ENCODE data around the gene SYNDIG1. TPM values are rescaled to one million over a fixed set of nuclear protein-coding genes. Genes with fewer than 3 reads are reported as not detected.

Gene SYNDIG1
- polyA plus RNA-seq, 1 donor from 2014 or later, result 0.22 TPM

DNA sequence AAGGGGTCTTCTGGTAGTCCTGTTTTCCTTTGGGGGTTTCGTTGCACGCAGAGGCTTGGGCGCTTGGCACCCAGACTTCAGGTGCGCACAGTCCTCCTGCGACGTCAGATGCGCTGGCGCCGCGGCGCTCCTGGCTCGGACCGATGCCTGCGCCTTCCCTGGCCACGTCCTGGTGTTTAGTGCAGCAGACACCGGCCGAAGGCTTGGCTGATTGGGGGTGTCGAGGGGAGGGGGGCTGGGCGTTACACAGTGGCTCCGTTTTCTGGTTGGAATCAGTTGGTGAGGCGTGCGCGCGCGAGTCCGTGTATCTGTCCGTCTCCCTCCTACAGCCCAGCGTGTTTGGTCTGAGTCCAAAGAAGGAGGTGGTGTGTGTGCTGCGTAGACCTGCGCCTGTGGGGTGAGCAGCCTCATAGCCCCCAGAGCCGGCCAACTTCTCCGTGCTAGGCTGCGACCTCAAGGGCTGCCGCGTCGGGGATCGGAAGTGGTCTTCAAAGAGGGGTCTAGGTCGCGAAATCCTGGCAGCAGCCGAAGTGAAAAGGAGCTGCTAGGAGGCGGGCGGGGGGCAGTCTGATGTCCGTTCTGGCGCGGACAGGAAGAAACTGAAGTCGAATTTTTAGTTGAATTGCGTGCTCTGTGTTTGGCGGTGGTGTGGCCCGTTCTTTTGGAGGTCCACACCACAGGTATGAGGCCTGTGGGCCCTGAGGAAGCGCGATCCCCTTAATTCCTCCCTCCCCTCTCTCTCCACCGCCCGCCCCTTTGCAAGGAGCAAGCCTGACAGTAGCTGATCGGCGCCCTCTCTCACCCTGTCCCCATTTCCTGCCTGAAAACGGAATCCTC lies 1.5 kb downstream of the SYNDIG1 start:
- peaks cover 50% of the 10 kb centered on the region for H3K27me3 ChIP-seq (ENCODE audit: insufficient read depth, low read depth, low read length)

GRCh38 chr20:24472426-24472825 lies 3.0 kb downstream of the SYNDIG1 start:
- TF ChIP-seq, protein P1, sequence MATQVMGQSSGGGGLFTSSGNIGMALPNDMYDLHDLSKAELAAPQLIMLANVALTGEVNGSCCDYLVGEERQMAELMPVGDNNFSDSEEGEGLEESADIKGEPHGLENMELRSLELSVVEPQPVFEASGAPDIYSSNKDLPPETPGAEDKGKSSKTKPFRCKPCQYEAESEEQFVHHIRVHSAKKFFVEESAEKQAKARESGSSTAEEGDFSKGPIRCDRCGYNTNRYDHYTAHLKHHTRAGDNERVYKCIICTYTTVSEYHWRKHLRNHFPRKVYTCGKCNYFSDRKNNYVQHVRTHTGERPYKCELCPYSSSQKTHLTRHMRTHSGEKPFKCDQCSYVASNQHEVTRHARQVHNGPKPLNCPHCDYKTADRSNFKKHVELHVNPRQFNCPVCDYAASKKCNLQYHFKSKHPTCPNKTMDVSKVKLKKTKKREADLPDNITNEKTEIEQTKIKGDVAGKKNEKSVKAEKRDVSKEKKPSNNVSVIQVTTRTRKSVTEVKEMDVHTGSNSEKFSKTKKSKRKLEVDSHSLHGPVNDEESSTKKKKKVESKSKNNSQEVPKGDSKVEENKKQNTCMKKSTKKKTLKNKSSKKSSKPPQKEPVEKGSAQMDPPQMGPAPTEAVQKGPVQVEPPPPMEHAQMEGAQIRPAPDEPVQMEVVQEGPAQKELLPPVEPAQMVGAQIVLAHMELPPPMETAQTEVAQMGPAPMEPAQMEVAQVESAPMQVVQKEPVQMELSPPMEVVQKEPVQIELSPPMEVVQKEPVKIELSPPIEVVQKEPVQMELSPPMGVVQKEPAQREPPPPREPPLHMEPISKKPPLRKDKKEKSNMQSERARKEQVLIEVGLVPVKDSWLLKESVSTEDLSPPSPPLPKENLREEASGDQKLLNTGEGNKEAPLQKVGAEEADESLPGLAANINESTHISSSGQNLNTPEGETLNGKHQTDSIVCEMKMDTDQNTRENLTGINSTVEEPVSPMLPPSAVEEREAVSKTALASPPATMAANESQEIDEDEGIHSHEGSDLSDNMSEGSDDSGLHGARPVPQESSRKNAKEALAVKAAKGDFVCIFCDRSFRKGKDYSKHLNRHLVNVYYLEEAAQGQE (IDR thresholded peaks at IDR 0.05; ENCODE audit: borderline replicate concordance), result no peak
- no peak for TF ChIP-seq RAD21 (conservative IDR thresholded peaks at IDR 0.05)
- TF ChIP-seq SMC3 (conservative IDR thresholded peaks at IDR 0.05; ENCODE audit: poor library complexity), result no peak
- no peak for TF ChIP-seq POLR2AphosphoS5 (IDR thresholded peaks at IDR 0.05)
- TF ChIP-seq EP300 (conservative IDR thresholded peaks at IDR 0.05; ENCODE audit: poor library complexity, severe bottlenecking), result no peak
- no peak for TF ChIP-seq EZH2 (IDR thresholded peaks at IDR 0.05; ENCODE audit: borderline replicate concordance, insufficient read depth, low read length, poor library complexity, severe bottlenecking)
- no peak for TF ChIP-seq MXI1 (conservative IDR thresholded peaks at IDR 0.05; ENCODE audit: poor library complexity, severe bottlenecking)
- TF ChIP-seq, protein P2, sequence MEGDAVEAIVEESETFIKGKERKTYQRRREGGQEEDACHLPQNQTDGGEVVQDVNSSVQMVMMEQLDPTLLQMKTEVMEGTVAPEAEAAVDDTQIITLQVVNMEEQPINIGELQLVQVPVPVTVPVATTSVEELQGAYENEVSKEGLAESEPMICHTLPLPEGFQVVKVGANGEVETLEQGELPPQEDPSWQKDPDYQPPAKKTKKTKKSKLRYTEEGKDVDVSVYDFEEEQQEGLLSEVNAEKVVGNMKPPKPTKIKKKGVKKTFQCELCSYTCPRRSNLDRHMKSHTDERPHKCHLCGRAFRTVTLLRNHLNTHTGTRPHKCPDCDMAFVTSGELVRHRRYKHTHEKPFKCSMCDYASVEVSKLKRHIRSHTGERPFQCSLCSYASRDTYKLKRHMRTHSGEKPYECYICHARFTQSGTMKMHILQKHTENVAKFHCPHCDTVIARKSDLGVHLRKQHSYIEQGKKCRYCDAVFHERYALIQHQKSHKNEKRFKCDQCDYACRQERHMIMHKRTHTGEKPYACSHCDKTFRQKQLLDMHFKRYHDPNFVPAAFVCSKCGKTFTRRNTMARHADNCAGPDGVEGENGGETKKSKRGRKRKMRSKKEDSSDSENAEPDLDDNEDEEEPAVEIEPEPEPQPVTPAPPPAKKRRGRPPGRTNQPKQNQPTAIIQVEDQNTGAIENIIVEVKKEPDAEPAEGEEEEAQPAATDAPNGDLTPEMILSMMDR (IDR thresholded peaks at IDR 0.05; ENCODE audit: poor library complexity, severe bottlenecking), result no peak
- no peak for TF ChIP-seq TAF1 (IDR thresholded peaks at IDR 0.05; ENCODE audit: low read depth)
- H3K79me2 ChIP-seq (replicated peaks; ENCODE audit: insufficient read depth, low read length), result no peaks in the 10 kb centered on the region
- H3K9me3 ChIP-seq (ENCODE audit: low read length), result no peaks in the 10 kb centered on the region
- H3K9me2 ChIP-seq (ENCODE audit: insufficient read depth, low read length), result no peaks in the 10 kb centered on the region
- no peak overlapping the region for H3K27ac ChIP-seq (ENCODE audit: low read length)
- H3K4me2 ChIP-seq (ENCODE audit: low read length), result no peak overlapping the region
- H3K4me3 ChIP-seq (ENCODE audit: low read length), result no peak overlapping the region
- H4K20me1 ChIP-seq (ENCODE audit: insufficient read depth), result no peaks in the 10 kb centered on the region
- no peaks in the 10 kb centered on the region for H3K36me3 ChIP-seq (ENCODE audit: insufficient read depth, low read length)
- no peak overlapping the region for H2AFZ ChIP-seq (ENCODE audit: low read depth, low read length)
- H3F3A ChIP-seq (ENCODE audit: insufficient read depth, low read length, poor library complexity, severe bottlenecking), result no peaks in the 10 kb centered on the region
- H3K9ac ChIP-seq (ENCODE audit: low read length), result no peak overlapping the region
- H3K27me3 ChIP-seq (ENCODE audit: insufficient read depth, low read depth, low read length), result peaks cover 49% of the 10 kb centered on the region

More for the DNA sequence above, 1.5 kb downstream of the SYNDIG1 start:
- Histone ChIP-seq H3K9me2 (ENCODE audit: insufficient read depth, low read length) (no peaks in the 10 kb centered on the region), H3K36me3 (ENCODE audit: insufficient read depth, low read length) (no peaks in the 10 kb centered on the region), H3K27ac (ENCODE audit: low read length) (no peak overlapping the region), H3F3A (ENCODE audit: insufficient read depth, low read length, poor library complexity, severe bottlenecking) (no peaks in the 10 kb centered on the region), H3K9me3 (ENCODE audit: low read length) (no peaks in the 10 kb centered on the region), H3K79me2 (replicated peaks; ENCODE audit: insufficient read depth, low read length) (no peaks in the 10 kb centered on the region), H3K4me3 (ENCODE audit: low read length) (peak overlapping the region; percentile 78), H2AFZ (ENCODE audit: low read depth, low read length) (no peak overlapping the region), H3K9ac (ENCODE audit: low read length) (no peak overlapping the region), H3K4me2 (ENCODE audit: low read length) (peak overlapping the region; percentile 84), H4K20me1 (ENCODE audit: insufficient read depth) (no peaks in the 10 kb centered on the region)
- TF ChIP-seq EZH2 (IDR thresholded peaks at IDR 0.05; ENCODE audit: borderline replicate concordance, insufficient read depth, low read length, poor library complexity, severe bottlenecking) (peak; percentile 26), EP300 (conservative IDR thresholded peaks at IDR 0.05; ENCODE audit: poor library complexity, severe bottlenecking) (no peak), RAD21 (conservative IDR thresholded peaks at IDR 0.05) (no peak)
